OCI-LY7 (cell line): ENCODE data around the gene CORO2B.

Experiments
- EZH2phosphoT487 ChIP-seq: fragments of 200-600 bp; sonication (generic); IDR thresholded peaks from 2 replicates; pipeline ENCODE4 v1.6.1; 2018; ENCODE audit warnings: low read depth, borderline replicate concordance, mild to moderate bottlenecking, mixed run types, antibody characterized with exemption, low read length, moderate library complexity, mixed read lengths
- TF ChIP-seq, protein P1 (sequence below): fragments of 200-600 bp; sonication (generic); conservative IDR thresholded peaks from 2 replicates; pipeline ENCODE4 v1.5.1; 2014; ENCODE audit warnings: mild to moderate bottlenecking, antibody characterized with exemption, low read length, moderate library complexity, mixed read lengths

DNA sequence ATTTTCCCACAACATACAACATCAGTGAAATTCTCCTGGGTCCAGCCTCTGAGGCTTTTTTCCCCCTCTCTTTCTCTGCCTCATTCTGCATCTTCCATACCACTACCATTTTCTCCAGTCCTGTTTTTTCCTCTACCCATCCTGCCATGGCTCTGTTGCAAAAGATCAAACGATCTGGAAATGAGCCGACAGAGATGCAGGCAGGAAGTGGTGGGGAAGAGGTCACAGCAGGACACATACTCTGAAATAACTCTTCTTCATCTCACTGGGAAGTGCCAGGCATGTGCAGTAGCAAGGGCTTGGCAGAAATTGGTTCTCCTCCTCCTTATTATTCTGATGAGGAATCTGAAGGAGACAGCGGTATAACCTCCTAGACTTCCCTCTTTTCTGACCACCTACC is 114.3 kb downstream of the CORO2B start:
- TF ChIP-seq, protein P1, sequence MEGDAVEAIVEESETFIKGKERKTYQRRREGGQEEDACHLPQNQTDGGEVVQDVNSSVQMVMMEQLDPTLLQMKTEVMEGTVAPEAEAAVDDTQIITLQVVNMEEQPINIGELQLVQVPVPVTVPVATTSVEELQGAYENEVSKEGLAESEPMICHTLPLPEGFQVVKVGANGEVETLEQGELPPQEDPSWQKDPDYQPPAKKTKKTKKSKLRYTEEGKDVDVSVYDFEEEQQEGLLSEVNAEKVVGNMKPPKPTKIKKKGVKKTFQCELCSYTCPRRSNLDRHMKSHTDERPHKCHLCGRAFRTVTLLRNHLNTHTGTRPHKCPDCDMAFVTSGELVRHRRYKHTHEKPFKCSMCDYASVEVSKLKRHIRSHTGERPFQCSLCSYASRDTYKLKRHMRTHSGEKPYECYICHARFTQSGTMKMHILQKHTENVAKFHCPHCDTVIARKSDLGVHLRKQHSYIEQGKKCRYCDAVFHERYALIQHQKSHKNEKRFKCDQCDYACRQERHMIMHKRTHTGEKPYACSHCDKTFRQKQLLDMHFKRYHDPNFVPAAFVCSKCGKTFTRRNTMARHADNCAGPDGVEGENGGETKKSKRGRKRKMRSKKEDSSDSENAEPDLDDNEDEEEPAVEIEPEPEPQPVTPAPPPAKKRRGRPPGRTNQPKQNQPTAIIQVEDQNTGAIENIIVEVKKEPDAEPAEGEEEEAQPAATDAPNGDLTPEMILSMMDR = no peak
- TF ChIP-seq EZH2phosphoT487 = no peak
